ENCODE measurements around the gene AKR1D1.
"Not testable (repeated sequence)": the region's sequence is repeated elsewhere in the genome, so short reads cannot be mapped to it uniquely, and the experiment has no call there.

The AKR1D1 gene

DNA sequence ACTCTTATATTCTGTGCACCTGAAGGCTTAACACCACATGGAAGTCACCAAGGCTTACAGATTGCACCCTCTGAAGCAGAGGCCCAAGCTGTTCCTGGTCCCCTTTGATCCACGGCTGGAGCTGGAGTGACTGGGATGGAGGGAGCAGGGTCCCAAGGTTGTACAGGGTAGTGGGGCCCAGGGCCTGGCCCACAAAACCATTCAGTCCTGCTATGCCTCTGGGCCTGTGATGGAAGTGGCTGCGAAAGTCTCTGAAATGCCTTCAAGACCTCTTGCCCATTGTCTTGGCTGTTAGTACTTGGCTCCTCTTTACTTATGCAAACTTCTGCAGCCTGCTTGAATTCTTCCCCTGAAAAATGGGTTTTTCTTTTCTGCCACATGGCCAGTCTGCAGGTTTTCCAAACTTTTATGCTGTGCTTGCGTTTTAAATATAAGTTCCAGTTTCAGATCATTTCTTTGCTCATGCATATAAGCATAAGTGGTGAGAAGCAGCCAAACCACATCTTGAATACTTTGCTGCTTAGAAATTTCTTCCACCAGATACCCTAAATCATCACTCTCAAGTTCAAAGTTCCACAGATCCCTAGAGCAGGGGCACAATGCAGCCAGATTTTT lies 53.4 kb downstream of the AKR1D1 start:
- no peak overlapping the region for H3K4me3 ChIP-seq (ENCODE audit: low read depth, low read length)
- TF ChIP-seq, protein P1, sequence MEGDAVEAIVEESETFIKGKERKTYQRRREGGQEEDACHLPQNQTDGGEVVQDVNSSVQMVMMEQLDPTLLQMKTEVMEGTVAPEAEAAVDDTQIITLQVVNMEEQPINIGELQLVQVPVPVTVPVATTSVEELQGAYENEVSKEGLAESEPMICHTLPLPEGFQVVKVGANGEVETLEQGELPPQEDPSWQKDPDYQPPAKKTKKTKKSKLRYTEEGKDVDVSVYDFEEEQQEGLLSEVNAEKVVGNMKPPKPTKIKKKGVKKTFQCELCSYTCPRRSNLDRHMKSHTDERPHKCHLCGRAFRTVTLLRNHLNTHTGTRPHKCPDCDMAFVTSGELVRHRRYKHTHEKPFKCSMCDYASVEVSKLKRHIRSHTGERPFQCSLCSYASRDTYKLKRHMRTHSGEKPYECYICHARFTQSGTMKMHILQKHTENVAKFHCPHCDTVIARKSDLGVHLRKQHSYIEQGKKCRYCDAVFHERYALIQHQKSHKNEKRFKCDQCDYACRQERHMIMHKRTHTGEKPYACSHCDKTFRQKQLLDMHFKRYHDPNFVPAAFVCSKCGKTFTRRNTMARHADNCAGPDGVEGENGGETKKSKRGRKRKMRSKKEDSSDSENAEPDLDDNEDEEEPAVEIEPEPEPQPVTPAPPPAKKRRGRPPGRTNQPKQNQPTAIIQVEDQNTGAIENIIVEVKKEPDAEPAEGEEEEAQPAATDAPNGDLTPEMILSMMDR (IDR thresholded peaks at IDR 0.05; ENCODE audit: low read depth, low read length, missing control alignments): no peak
- DNase-seq (ENCODE audit: low read depth): no peak

DNA sequence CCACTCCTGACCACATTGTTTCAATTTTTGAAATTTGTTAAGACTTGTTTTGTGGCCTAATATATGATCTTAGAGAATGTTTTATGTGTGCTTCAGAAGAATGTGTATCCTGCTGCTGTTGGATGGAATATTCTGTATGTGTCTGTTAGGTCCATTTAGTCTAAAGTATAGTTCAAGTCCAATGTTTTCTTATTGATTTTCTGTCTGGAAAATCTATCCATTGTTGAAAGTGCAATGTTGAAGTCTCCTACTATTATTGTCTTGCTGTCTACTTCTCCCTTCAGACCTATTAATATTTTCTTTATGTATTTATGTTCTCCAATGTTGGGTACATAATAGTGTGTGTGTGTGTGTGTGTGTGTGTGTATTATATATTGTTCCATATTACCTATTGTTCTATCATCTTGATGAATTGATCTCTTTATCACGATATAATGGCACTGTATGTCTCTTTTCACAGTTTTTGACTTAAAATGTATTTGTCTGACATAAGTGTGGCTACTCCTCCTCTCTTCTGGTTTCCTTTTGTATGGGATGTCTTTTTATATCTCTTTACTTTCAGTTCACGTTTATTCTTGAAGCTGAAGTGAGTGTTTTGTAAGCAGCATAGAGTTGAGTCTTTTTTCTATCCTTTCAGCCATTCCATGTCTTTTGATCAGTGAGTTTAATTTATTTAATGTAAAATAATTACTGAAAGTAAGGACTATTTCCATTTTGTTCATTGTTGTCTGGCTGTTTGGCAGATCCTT lies 61.3 kb downstream of the AKR1D1 start:
- peak; percentile 5 for DNase-seq (ENCODE audit: low read depth)
- TF ChIP-seq, protein P1 (IDR thresholded peaks at IDR 0.05; ENCODE audit: low read depth, low read length, missing control alignments): no peak
- H3K4me3 ChIP-seq (ENCODE audit: low read depth, low read length): no peak overlapping the region

DNA sequence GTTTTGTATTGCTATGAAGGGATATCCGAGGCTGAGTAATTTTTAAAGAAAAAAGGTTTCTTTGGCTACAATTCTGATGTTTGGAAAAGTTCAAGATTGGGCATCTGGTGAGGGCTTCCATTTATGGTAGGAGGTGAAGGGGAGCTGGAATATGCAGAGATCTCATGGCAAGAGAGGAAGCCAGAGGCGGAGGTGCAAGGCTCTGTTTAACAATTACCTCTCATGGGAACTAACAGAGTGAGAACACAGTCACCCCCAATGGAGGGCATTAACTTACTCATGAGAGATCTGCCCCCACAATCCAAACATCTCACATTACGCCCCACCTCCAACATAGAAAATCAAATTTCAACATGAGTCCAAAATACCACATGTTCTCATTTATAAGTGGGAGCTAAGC lies 62.0 kb downstream of the AKR1D1 start:
- TF ChIP-seq, protein P1 (IDR thresholded peaks at IDR 0.05; ENCODE audit: low read depth, low read length, missing control alignments): no peak
- no peak overlapping the region for H3K4me3 ChIP-seq (ENCODE audit: low read depth, low read length)
- no peak for DNase-seq (ENCODE audit: low read depth)

DNA sequence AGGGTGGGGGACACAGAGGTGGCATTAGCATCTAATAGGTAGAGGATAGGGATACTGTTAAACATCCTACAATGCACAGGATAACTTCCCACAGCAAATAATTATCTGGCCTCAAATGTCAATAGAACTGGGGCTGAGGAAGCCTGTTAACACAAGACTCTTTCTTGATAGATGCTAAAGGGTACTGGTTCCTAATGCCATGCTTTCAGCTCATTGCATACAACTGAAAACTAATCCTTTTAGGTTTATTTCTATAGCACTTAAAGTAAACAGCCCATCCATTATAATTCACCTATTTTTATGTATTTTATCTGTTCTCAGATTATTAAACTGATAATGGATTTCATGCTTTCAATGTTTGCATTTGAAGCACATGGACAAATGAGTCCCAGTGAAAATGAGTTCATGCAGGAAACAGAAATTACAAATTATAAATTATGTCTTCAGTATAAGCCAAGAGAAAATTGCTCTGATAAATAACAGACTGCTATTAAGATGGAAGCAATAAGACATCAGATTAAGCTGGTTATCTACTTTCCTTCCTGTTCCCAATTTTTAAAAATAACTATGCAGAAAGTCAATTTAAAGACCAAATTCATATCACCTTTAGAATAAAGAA lies 66.4 kb downstream of the AKR1D1 start:
- no peak overlapping the region for H3K4me3 ChIP-seq (ENCODE audit: low read depth, low read length)
- TF ChIP-seq, protein P1 (IDR thresholded peaks at IDR 0.05; ENCODE audit: low read depth, low read length, missing control alignments): no peak
- no peak for DNase-seq (ENCODE audit: low read depth)

DNA sequence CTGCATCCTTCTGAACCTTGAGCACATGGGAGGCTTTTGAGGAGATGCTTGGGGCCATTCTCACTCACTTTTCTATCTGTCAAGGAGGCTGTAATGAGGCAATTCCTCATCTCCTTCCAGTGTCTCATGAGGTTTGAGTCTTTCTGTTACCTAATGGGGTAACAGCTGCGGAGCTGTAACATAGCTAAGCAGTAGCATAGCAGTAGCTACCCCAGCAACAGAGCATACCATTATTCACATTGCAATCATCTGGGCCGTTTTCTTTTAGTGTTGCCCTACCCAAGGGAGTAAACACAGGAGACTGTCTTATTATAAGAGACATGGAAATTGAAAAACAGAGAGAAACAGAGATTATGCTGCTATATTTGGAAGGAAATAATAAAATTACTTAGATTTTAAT lies 68.7 kb downstream of the AKR1D1 start:
- no peak for DNase-seq (ENCODE audit: low read depth)
- TF ChIP-seq, protein P1 (IDR thresholded peaks at IDR 0.05; ENCODE audit: low read depth, low read length, missing control alignments): no peak
- no peak overlapping the region for H3K4me3 ChIP-seq (ENCODE audit: low read depth, low read length)

DNA sequence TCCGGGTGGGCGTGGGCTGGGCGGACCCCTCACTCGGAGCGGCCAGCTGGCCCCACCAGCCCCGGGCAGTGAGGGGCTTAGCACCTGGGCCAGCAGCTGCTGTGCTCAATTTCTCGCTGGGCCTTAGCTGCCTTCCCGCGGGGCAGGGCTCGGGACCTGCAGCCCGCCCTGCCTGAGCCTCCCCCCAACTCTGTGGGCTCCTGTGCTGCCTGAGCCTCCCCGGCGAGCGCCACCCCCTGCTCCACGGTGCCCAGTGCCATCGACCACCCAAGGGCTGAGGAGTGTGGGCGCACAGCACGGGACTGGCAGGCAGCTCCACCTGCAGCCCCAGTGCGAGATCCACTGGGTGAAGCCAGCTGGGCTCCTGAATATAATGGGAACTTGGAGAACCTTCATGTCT lies 70.0 kb downstream of the AKR1D1 start:
- H3K4me3 ChIP-seq (ENCODE audit: low read depth, low read length); DNase-seq (ENCODE audit: low read depth): not testable (repeated sequence)

DNA sequence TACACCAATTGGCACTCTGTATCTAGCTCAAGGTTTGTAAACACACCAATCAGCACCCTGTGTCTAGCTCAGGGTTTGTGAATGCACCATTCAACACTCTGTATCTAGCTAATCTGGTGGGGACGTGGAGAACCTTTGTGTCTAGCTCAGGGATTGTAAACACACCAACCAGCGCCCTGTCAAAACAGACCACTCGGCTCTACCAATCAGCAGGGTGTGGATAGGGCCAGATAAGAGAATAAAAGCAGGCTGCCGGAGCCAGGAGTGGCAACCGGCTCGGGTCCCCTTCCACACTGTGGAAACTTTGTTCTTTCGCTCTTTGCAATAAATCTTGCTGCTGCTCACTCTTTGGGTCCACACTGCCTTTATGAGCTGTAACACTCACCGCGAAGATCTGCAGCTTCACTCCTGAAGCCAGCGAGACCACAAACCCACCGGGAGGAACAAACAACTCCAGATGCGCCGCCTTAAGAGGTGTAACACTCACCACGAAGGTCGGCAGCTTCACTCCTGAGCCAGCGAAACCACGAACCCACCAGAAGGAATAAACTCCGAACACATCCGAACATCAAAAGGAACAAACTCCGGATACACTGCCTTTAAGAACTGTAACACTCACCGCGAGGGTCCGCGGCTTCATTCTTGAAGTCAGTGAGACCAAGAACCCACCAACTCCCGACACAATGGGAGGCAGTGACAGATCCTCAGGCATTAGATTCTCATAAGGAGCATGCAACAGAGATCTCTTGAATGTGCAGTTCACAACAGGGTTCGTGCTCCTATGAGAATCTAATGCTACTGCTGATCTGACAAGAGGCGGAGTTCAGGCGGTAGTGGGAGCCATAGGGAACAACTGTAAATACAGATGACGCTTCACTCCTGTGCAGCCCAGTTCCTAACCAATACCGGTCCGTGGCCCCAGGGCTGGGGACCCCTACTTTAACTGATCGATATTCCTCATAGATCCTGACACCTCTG lies 70.8 kb downstream of the AKR1D1 start:
- not testable (repeated sequence) for DNase-seq (ENCODE audit: low read depth); H3K4me3 ChIP-seq (ENCODE audit: low read depth, low read length)
